Gastrocnemius medialis (tissue), 4 donors: ENCODE data around the gene DMTF1. TPM values are rescaled to one million over a fixed set of nuclear protein-coding genes. Genes with fewer than 3 reads are reported as not detected.
"Not testable (repeated sequence)": the region's sequence is repeated elsewhere in the genome, so short reads cannot be mapped to it uniquely, and the experiment has no call there.

Source experiments
- ATAC-seq, 2 donors: fragments of 150-250 bp; one replicate each; pipeline ENCODE4 v1.9.1; 2016
- DNase-seq, 2 donors: peaks; one replicate each; pipeline ENCODE4 v3.0.0-alpha.2; 2019
- H3K27ac ChIP-seq, 4 donors: fragments of 200-600 bp; sonication (generic); 1 replicate in 1 of 4; 2 replicates in 3 of 4; pipeline ENCODE4 v1.5.1; 2016 to 2018; ENCODE audit warnings: mild to moderate bottlenecking in 2 of 4, moderate library complexity in 1 of 4
- H3K27me3 ChIP-seq, 3 donors: fragments of 200-600 bp; sonication (generic) in 2 of 3; 1 replicate in 1 of 3; 2 replicates in 2 of 3; pipeline versions ENCODE4 v1.5.1 to v1.6.0; 2016 to 2019; ENCODE audit warnings: mild to moderate bottlenecking in 1 of 3, moderate library complexity in 1 of 3
- H3K36me3 ChIP-seq, 2 donors: fragments of 200-600 bp; sonication (generic) in 1 of 2; one replicate each; pipeline ENCODE4 v1.5.1; 2017 to 2018
- H3K4me1 ChIP-seq, 2 donors: fragments of 200-600 bp; sonication (generic) in 1 of 2; one replicate each; pipeline ENCODE4 v1.5.1; 2016 to 2017; ENCODE audit warnings: mild to moderate bottlenecking in 2 of 2
- H3K4me3 ChIP-seq, 4 donors: fragments of 200-600 bp; sonication (generic) in 3 of 4; 1 replicate in 1 of 4; 2 replicates in 3 of 4; pipeline ENCODE4 v1.5.1; 2016 to 2019; ENCODE audit warnings: mild to moderate bottlenecking in 2 of 4
- H3K9me3 ChIP-seq, 3 donors: fragments of 200-600 bp; sonication (generic) in 2 of 3; 1 replicate in 1 of 3; 2 replicates in 2 of 3; pipeline ENCODE4 v1.5.1; 2016 to 2019
- CTCF ChIP-seq, 5 experiments: fragments of 450-650 bp in 3 of 5; fragments of 200-600 bp in 2 of 5; sonication (generic) in 2 of 5; IDR thresholded peaks in 4 of 5; conservative IDR thresholded peaks in 1 of 5; 1 replicate in 4 of 5; 2 replicates in 1 of 5; pipeline ENCODE4 v1.5.1; 2016 to 2019; ENCODE audit warnings: antibody characterized with exemption in 5 of 5, mild to moderate bottlenecking in 3 of 5, moderate library complexity in 3 of 5
- POLR2A ChIP-seq, 2 donors: fragments of 450-650 bp; IDR thresholded peaks; one replicate each; pipeline ENCODE4 v1.6.1; 2017; ENCODE audit warnings: antibody characterized with exemption in 2 of 2, mild to moderate bottlenecking in 2 of 2, moderate library complexity in 2 of 2
- in situ Hi-C, 4 donors: fragments of 200-750 bp; cut with MboI; loops; one replicate each; pipeline versions ENCODE4 v1.15.0 to v1.8.0; 2017; ENCODE audit warnings: low sequenced_read_pairs in 4 of 4
- intact Hi-C: fragments of 100-400 bp; cut with DNase I; formaldehyde crosslinking; loops from one replicate; pipeline ENCODE4 v1.15.1; 2023; ENCODE audit warnings: low total_unique reads
- total RNA-seq, 4 donors: library from RNA; depleted of rRNA; stranded (reverse); fragments of >200 nt; gene quantifications; one replicate each; pipeline versions ENCODE4 v1.1.0 to v1.2.3, GENCODE V29; 2016

The DMTF1 gene
- total RNA-seq, 4 donors from 2014 or later, result 10.6 to 31.9 (median 13.1) TPM

- Histone ChIP-seq H3K4me3 (no peak overlapping the region), H3K4me1 (no peaks in the 10 kb centered on the region), H3K27ac (no peak overlapping the region), H3K9me3 (no peaks in the 10 kb centered on the region), H3K36me3 (no peaks in the 10 kb centered on the region), H3K27me3 (no peaks in the 10 kb centered on the region)
- TF ChIP-seq POLR2A (IDR thresholded peaks at IDR 0.05), result no peak
- TF ChIP-seq CTCF (IDR thresholded peaks at IDR 0.05 in 4 of 5, conservative IDR thresholded peaks at IDR 0.05 in 1 of 5), result no peak
- DNase-seq (no peak), ATAC-seq (no peak)
- in situ Hi-C loops (no loop called here), intact Hi-C loops (no loop called here)
Measured at GRCh38 chr7:87110778-87111177, 41.5 kb upstream of the DMTF1 start.

- no peaks in the 10 kb centered on the region for H3K9me3 ChIP-seq
- no peak overlapping the region for H3K27ac ChIP-seq
- ATAC-seq (no peak), DNase-seq (no peak)
- intact Hi-C loops, result no loop called here
- no peak overlapping the region for H3K4me3 ChIP-seq
- H3K27me3 ChIP-seq, result no peaks in the 10 kb centered on the region
- TF ChIP-seq CTCF (IDR thresholded peaks at IDR 0.05 in 4 of 5, conservative IDR thresholded peaks at IDR 0.05 in 1 of 5) (no peak), POLR2A (IDR thresholded peaks at IDR 0.05) (no peak)
- no peaks in the 10 kb centered on the region for H3K4me1 ChIP-seq
- in situ Hi-C loops, result no loop called here
- H3K36me3 ChIP-seq, result no peaks in the 10 kb centered on the region
Measured at GRCh38 chr7:87111877-87112276, 40.4 kb upstream of the DMTF1 start.

DNA sequence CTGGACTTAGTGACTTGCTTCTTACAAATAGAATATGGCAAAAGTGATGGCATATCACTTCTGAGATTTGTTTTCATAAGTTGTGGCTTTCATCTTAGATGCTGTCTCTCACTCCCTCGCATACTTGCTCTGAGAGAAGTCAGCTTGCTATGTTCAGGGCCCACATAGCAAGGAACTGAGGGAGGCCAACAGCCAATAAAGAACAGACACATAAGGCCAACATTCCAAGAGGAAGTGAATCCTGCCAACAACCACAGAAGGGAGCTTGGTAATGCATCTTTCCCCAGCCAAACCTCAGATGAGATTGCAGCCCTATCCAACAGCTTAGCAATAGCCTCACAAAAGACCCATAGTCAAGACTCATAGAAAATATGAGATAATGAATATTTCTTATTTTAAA lies 39.2 kb upstream of the DMTF1 start:
- Histone ChIP-seq H3K9me3 (no peaks in the 10 kb centered on the region), H3K4me1 (no peaks in the 10 kb centered on the region), H3K27ac (no peak overlapping the region), H3K4me3 (no peak overlapping the region), H3K27me3 (no peaks in the 10 kb centered on the region), H3K36me3 (no peaks in the 10 kb centered on the region)
- ATAC-seq (no peak), DNase-seq (no peak)
- TF ChIP-seq POLR2A (IDR thresholded peaks at IDR 0.05) (no peak), CTCF (IDR thresholded peaks at IDR 0.05 in 4 of 5, conservative IDR thresholded peaks at IDR 0.05 in 1 of 5) (no peak)
- in situ Hi-C loops, result no loop called here
- intact Hi-C loops, result no loop called here

GRCh38 chr7:87113904-87114303 lies 38.3 kb upstream of the DMTF1 start:
- H3K36me3 ChIP-seq, intact Hi-C loops, in situ Hi-C loops, H3K4me1 ChIP-seq, H3K9me3 ChIP-seq, H3K27me3 ChIP-seq, DNase-seq, H3K4me3 ChIP-seq, H3K27ac ChIP-seq, ATAC-seq: not testable (repeated sequence)

- H3K27me3 ChIP-seq, H3K27ac ChIP-seq, H3K36me3 ChIP-seq, in situ Hi-C loops, H3K4me1 ChIP-seq, intact Hi-C loops, H3K9me3 ChIP-seq, ATAC-seq, H3K4me3 ChIP-seq, DNase-seq: not testable (repeated sequence)
Measured at GRCh38 chr7:87115772-87116171, 36.5 kb upstream of the DMTF1 start.

DNA sequence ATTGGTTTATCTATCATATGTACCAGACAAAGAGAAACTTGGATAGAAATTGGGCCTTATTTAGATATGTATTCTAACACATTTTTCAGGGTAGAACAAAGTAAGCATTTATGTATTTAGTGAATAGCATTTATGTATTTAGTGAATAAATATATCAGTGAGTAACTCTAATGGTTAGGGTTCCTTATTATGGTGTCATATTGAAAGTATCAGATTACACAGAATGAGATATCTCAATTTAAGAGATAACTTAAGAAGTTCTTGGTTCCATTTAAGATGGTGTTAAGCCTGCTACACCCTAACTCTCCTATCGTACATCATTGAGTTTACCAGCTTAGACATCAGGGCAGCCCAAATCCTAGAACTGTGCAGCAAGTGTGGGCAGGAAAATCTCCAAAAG lies 35.9 kb upstream of the DMTF1 start:
- no peak for TF ChIP-seq POLR2A (IDR thresholded peaks at IDR 0.05)
- Histone ChIP-seq H3K27ac (no peak overlapping the region), H3K9me3 (no peaks in the 10 kb centered on the region), H3K4me3 (no peak overlapping the region), H3K4me1 (no peaks in the 10 kb centered on the region), H3K27me3 (no peaks in the 10 kb centered on the region), H3K36me3 (no peaks in the 10 kb centered on the region)
- in situ Hi-C loops (no loop called here), intact Hi-C loops (no loop called here)
- ATAC-seq, result no peak
- DNase-seq, result no peak
